HL-60 (cell line): ENCODE results near the gene ANKRD63.

ENCODE experiments used
- CTCF ChIP-seq: IDR thresholded peaks from one replicate; pipeline ENCODE4 v1.5.1; 2011; ENCODE audit warnings: low read length, control low read depth, inconsistent platforms; ENCODE audit not compliant: insufficient read depth
- POLR2AphosphoS5 ChIP-seq: IDR thresholded peaks from 2 replicates; pipeline ENCODE4 v1.6.1; 2012; ENCODE audit warnings: low read depth
- REST ChIP-seq: IDR thresholded peaks from 2 replicates; pipeline ENCODE4 v1.6.1; 2012; ENCODE audit warnings: low read depth; ENCODE audit not compliant: insufficient replicate concordance
- SPI1 ChIP-seq: IDR thresholded peaks from 2 replicates; pipeline ENCODE4 v1.6.1; 2012; ENCODE audit warnings: low read depth, mild to moderate bottlenecking, borderline replicate concordance

GRCh38 chr15:40277471-40277870, 5.4 kb downstream of the ANKRD63 start:
- TF ChIP-seq CTCF (no peak), REST (no peak), POLR2AphosphoS5 (no peak), SPI1 (peak; percentile 90; the same call in 1 of the 2 replicates)
